ENCODE results near the gene SFRP4.

- TF ChIP-seq CTCF (IDR thresholded peaks at IDR 0.05; ENCODE audit: low read depth, low read length, poor library complexity, severe bottlenecking) (no peak), EZH2phosphoT487 (IDR thresholded peaks at IDR 0.05; ENCODE audit: borderline replicate concordance, low read length) (no peak)
These were observed 1.9 kb upstream of the SFRP4 start for GRCh38 chr7:37918526-37918925.

Measured in DOHH2 (cell line).